ENCODE measurements around the gene PRSS36.

PRSS36 gene

DNA sequence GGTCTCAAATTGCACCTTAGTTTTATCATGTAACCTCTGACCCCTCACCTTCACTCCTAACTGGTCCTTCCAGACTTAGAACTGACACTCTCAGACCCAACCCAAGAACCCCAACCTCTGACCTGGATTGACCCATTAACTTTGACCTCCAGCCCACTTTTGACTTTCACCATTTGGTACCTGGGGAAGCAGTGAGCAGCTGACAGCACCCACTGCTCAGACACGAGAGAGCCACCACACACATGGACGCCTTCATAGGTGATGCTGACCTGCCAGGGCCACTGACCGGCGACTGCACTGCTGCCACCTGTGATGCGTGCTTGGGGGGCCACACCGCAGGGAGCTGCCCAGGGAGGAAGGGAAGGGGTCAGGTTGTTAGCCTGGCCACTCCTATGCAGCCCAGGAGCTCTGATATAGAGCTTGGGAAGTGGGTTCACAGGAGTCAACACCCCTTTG lies 16.8 kb downstream of the PRSS36 start:
- no peak for TF ChIP-seq CTCF (IDR thresholded peaks at IDR 0.05; ENCODE audit: control insufficient read depth, extremely low read depth, insufficient read depth)
- H3K4me3 ChIP-seq (ENCODE audit: low read depth, low read length): no peak overlapping the region
- no peak for DNase-seq (ENCODE audit: low read depth)

DNA sequence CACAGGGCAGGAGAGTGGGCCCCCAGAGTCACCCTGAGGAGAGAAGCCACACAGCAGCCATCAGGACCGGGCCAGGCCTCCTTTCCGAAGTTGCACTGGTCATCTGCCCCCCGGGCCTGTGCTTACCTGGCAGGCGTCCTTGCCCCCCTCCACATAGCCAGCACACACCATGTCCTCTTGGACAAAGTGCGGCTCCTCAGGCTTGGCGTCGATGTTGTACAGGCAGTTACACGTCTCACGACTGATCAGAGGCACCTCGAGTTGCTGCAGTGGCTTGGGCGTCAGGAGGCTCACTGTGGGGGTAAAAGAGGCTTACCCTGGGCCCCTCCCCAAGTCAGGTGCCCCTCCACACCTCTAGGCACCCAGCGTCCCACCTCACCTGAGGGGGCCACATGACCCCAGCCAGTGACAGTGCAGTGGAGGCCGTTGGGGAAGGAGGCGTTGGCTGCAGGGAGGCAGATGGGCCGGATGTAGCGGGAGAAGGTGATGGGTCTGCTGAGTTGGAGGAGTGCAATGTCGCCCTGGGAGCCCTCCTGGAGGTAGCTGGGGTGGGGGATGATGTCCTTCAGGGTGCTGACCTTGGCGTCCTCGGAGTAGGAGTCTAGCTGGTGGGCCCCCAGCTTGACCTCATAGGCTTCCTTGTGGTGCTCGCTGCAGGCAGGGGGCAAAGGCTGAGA lies 17.4 kb downstream of the PRSS36 start:
- H3K4me3 ChIP-seq (ENCODE audit: low read depth, low read length): no peak overlapping the region
- no peak for DNase-seq (ENCODE audit: low read depth)
- no peak for TF ChIP-seq CTCF (IDR thresholded peaks at IDR 0.05; ENCODE audit: control insufficient read depth, extremely low read depth, insufficient read depth)

- no peak for DNase-seq (ENCODE audit: low read depth)
- no peak for TF ChIP-seq CTCF (IDR thresholded peaks at IDR 0.05; ENCODE audit: control insufficient read depth, extremely low read depth, insufficient read depth)
- no peak overlapping the region for H3K4me3 ChIP-seq (ENCODE audit: low read depth, low read length)
These were observed 18.0 kb downstream of the PRSS36 start for GRCh38 chr16:31131841-31132271.

- TF ChIP-seq CTCF (IDR thresholded peaks at IDR 0.05; ENCODE audit: control insufficient read depth, extremely low read depth, insufficient read depth): no peak
- no peak overlapping the region for H3K4me3 ChIP-seq (ENCODE audit: low read depth, low read length)
- no peak for DNase-seq (ENCODE audit: low read depth)
These were observed 18.4 kb downstream of the PRSS36 start for GRCh38 chr16:31131416-31131815.

- no peak overlapping the region for H3K4me3 ChIP-seq (ENCODE audit: low read depth, low read length)
- peak; percentile 92 for DNase-seq (ENCODE audit: low read depth)
- no peak for TF ChIP-seq CTCF (IDR thresholded peaks at IDR 0.05; ENCODE audit: control insufficient read depth, extremely low read depth, insufficient read depth)
These were observed 19.0 kb downstream of the PRSS36 start for GRCh38 chr16:31130899-31131298.

GRCh38 chr16:31130336-31130891 lies 19.5 kb downstream of the PRSS36 start:
- TF ChIP-seq CTCF (IDR thresholded peaks at IDR 0.05; ENCODE audit: control insufficient read depth, extremely low read depth, insufficient read depth): no peak
- DNase-seq (ENCODE audit: low read depth): no peak
- no peak overlapping the region for H3K4me3 ChIP-seq (ENCODE audit: low read depth, low read length)

All from LNCaP clone FGC (cell line).